Neutrophil (primary cell): Measurements from ENCODE around the gene TTK.
"Not testable (repeated sequence)": the region's sequence is repeated elsewhere in the genome, so short reads cannot be mapped to it uniquely, and the experiment has no call there.

Experiments used
- H3K27ac ChIP-seq: fragments of 200-600 bp; sonication (generic); 2 replicates; pipeline ENCODE4 v1.5.1; 2016; ENCODE audit warnings: mild to moderate bottlenecking, moderate library complexity
- H3K27me3 ChIP-seq: fragments of 200-600 bp; sonication (generic); 2 replicates; pipeline ENCODE4 v1.6.0; 2016; ENCODE audit warnings: mild to moderate bottlenecking
- H3K36me3 ChIP-seq: fragments of 200-600 bp; sonication (generic); 2 replicates; pipeline ENCODE4 v1.5.1; 2017
- H3K4me1 ChIP-seq, 2 experiments: fragments of 200-600 bp in 1 of 2; sonication (generic) in 1 of 2; 1 replicate in 1 of 2; 2 replicates in 1 of 2; pipeline versions ENCODE4 v1.5.1 to v1.6.1; 2013 to 2016; ENCODE audit warnings: low read depth in 1 of 2, low read length in 1 of 2, mild to moderate bottlenecking in 1 of 2, moderate library complexity in 1 of 2; ENCODE audit not compliant: control insufficient read depth in 1 of 2, insufficient read depth in 1 of 2
- H3K4me3 ChIP-seq, 2 experiments: fragments of 200-600 bp in 1 of 2; sonication (generic) in 1 of 2; 1 replicate in 1 of 2; 2 replicates in 1 of 2; pipeline ENCODE4 v1.5.1; 2013 to 2016; ENCODE audit warnings: low read depth in 1 of 2, low read length in 1 of 2, mild to moderate bottlenecking in 1 of 2, moderate library complexity in 1 of 2
- H3K9me3 ChIP-seq: fragments of 200-600 bp; sonication (generic); 2 replicates; pipeline ENCODE4 v1.5.1; 2016
- CTCF ChIP-seq: fragments of 200-600 bp; sonication (generic); IDR thresholded peaks from 2 replicates; pipeline ENCODE4 v1.5.1; 2016; ENCODE audit warnings: antibody characterized with exemption

TTK gene

DNA sequence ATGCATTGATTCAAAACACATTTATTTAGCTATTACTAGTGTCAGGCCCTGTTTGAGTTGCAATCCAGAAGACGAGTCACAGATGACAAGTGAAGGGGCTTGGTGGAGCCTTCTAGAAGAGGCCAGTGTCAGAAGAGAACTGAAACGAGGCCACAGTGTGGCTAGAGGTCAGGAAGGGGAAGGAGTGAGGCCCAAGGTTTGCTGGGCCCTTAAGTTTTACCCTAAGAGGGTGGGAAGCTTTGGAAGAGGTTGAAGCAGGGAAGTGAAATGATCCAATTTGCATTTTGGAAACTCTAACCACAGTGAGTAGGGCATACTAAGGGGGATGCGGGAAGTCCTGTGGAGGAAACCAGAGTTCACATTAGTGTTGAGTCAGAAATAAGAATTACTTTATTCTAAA is 25.0 kb downstream of the TTK start:
- no peaks in the 10 kb centered on the region for H3K9me3 ChIP-seq
- TF ChIP-seq CTCF = no peak
- H3K4me3 ChIP-seq = no peak overlapping the region
- no peaks in the 10 kb centered on the region for H3K4me1 ChIP-seq
- peaks cover 81% of the 10 kb centered on the region for H3K36me3 ChIP-seq
- no peaks in the 10 kb centered on the region for H3K27me3 ChIP-seq
- H3K27ac ChIP-seq = no peak overlapping the region

GRCh38 chr6:80048220-80048619 is 43.8 kb downstream of the TTK start:
- not testable (repeated sequence) for H3K36me3 ChIP-seq, H3K27me3 ChIP-seq, H3K4me1 ChIP-seq

DNA sequence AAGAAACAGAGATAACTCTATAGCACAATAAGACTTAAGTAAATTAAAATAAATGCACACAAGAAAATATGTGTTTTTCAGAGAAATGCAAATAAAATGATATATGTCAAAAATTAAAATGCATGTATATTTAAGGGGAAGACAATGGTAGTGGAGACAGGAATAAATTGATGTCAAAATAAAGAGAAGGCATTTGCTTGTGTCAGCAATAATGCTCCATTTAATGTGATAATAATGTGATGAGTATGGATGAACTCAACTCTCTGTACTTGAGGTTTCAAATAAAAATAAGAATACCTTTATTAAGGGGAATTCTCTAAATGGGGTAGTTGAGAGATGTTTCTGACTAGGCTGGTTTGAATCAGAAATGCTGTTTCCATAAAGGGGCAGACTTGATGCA is 56.3 kb downstream of the TTK start:
- Histone ChIP-seq H3K27me3 (no peaks in the 10 kb centered on the region), H3K36me3 (no peaks in the 10 kb centered on the region), H3K4me3 (no peak overlapping the region), H3K27ac (no peak overlapping the region), H3K4me1 (no peaks in the 10 kb centered on the region), H3K9me3 (no peaks in the 10 kb centered on the region)
- no peak for TF ChIP-seq CTCF

More at GRCh38 chr6:80048220-80048619, 43.8 kb downstream of the TTK start:
- not testable (repeated sequence) for H3K27ac ChIP-seq, H3K9me3 ChIP-seq, H3K4me3 ChIP-seq

DNA sequence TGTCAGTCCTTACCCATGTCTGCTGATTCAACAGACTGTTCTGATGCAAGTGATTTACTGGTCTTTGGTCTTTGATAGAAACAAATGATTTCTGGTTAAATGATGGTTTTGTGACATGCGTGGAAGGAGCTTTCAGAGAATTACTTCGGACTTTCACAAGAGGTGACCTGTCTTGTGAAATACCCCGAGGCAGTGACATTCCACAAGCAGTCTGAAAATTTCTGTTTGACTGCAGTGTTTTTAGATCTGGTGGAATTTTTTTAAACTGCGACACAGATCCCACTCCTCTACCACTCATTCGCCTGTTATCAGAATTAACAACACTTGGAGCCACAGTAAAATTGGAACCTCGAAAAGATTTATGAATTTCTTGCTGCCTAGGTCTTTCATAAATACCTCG is 63.7 kb downstream of the TTK start:
- H3K36me3 ChIP-seq, H3K9me3 ChIP-seq, H3K27ac ChIP-seq, H3K27me3 ChIP-seq, H3K4me1 ChIP-seq, H3K4me3 ChIP-seq: not testable (repeated sequence)

DNA sequence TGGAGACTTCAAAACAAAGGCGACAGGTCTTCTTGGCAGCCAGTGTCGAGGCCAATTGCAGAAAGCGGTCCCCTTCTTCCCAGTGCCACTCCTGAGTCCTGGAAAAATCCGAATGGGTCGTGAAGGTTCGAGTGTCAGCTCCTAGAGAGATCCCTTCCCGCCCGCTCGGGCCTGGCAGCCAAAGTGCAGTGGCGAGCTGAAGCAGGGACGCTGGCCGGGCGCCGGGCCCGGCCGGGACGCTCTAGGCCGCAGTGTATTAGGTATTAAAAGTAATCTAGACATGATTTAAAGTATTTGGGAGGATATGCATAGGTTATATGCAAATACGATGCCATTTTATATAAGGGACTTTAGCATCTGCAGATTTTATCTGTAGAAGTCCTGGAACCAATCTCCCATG is 66.0 kb downstream of the TTK start:
- not testable (repeated sequence) for H3K27me3 ChIP-seq, H3K27ac ChIP-seq, H3K36me3 ChIP-seq, H3K4me3 ChIP-seq, H3K4me1 ChIP-seq, H3K9me3 ChIP-seq

DNA sequence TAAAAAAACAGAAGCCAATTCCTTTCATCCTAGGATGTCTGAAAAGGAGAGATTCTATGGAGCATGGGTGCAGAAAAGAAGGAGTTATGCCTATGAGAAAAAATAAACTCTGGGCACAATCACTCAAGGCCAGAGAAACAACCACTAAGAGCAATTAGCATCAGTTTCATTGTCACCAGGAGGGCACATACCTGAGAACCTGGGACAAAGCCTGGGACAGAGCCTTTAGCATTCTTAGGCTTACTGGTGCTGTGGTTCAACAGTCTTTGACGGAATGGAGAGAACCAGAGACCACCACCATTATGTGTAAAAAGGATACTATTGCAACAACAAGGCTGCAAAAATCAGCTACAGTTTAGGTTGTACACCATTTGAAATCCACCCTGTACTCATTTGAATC is 72.6 kb downstream of the TTK start:
- no peaks in the 10 kb centered on the region for H3K36me3 ChIP-seq
- H3K4me1 ChIP-seq = no peaks in the 10 kb centered on the region
- no peaks in the 10 kb centered on the region for H3K27me3 ChIP-seq
- no peak overlapping the region for H3K4me3 ChIP-seq
- H3K27ac ChIP-seq = no peak overlapping the region
- H3K9me3 ChIP-seq = no peaks in the 10 kb centered on the region
- TF ChIP-seq CTCF = no peak

DNA sequence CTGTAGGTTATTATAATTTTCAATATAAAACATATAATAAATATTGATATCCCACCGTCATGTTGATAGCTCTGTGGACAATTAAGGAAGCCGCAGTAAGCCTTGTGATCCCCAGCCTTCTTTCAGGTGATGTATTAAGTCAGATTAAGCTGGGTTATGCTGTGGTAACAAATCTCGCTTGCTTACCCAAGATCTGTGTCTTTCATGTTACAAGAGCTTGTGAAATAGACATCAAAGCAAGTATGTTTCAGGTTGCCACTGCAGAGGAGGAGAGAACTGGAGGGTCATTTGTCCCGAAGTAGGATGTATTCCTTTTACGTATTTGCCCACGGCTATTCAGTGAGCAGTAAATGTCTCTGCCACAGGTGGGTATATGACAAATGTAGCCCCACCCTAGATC is 84.2 kb downstream of the TTK start:
- no peaks in the 10 kb centered on the region for H3K36me3 ChIP-seq
- no peaks in the 10 kb centered on the region for H3K4me1 ChIP-seq
- H3K27ac ChIP-seq = no peak overlapping the region
- H3K27me3 ChIP-seq = peaks cover 36% of the 10 kb centered on the region
- TF ChIP-seq CTCF = no peak
- no peaks in the 10 kb centered on the region for H3K9me3 ChIP-seq
- H3K4me3 ChIP-seq = no peak overlapping the region
